OCI-LY1 (cell line): ENCODE data around the gene SLC5A12.

ENCODE experiments used
- EZH2 ChIP-seq: fragments of 200-600 bp; sonication (generic), shearing (Covaris generic); IDR thresholded peaks from 2 replicates; pipeline ENCODE4 v1.8.0; 2017; ENCODE audit warnings: borderline replicate concordance, mixed run types, mild to moderate bottlenecking, antibody characterized with exemption, low read length, moderate library complexity, mixed read lengths
- TF ChIP-seq, protein P1 (sequence below): fragments of 200-600 bp; sonication (generic), shearing (Covaris generic); IDR thresholded peaks from 2 replicates; pipeline ENCODE4 v1.5.1; 2017; ENCODE audit warnings: mild to moderate bottlenecking, antibody characterized with exemption, low read length, moderate library complexity, mixed read lengths

GRCh38 chr11:26688701-26689100, 33.2 kb downstream of the SLC5A12 start:
- TF ChIP-seq, protein P1, sequence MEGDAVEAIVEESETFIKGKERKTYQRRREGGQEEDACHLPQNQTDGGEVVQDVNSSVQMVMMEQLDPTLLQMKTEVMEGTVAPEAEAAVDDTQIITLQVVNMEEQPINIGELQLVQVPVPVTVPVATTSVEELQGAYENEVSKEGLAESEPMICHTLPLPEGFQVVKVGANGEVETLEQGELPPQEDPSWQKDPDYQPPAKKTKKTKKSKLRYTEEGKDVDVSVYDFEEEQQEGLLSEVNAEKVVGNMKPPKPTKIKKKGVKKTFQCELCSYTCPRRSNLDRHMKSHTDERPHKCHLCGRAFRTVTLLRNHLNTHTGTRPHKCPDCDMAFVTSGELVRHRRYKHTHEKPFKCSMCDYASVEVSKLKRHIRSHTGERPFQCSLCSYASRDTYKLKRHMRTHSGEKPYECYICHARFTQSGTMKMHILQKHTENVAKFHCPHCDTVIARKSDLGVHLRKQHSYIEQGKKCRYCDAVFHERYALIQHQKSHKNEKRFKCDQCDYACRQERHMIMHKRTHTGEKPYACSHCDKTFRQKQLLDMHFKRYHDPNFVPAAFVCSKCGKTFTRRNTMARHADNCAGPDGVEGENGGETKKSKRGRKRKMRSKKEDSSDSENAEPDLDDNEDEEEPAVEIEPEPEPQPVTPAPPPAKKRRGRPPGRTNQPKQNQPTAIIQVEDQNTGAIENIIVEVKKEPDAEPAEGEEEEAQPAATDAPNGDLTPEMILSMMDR = no peak
- TF ChIP-seq EZH2 = no peak
